PC-3 (cell line): Measurements from ENCODE around the gene TBC1D8. TPM values are rescaled to one million over a fixed set of nuclear protein-coding genes. Genes with fewer than 3 reads are reported as not detected.

Source experiments
- ATAC-seq: fragments of 200-7000 bp; cut with Tn5 transposase; 2 replicates; pipeline ENCODE4 v1.9.1; 2020; ENCODE audit warnings: mild to moderate bottlenecking, moderate library complexity
- BruUV-seq: library from RNA; stranded (reverse); fragments of 400-500 nt; replicated peaks from 2 replicates; lab custom pipeline; 2021; lab: Mats Ljungman, UMichigan
- CTCF ChIA-PET: fragments of 300-600 bp; sonication (Branson Sonifier 250); formaldehyde crosslinking; loops from one replicate; lab custom pipeline; 2022; ENCODE audit warnings: antibody characterized with exemption; lab: Charles Lee
- POLR2A ChIA-PET: fragments of 300-600 bp; sonication (Branson Sonifier 250); formaldehyde crosslinking; loops from one replicate; lab custom pipeline; 2022; ENCODE audit warnings: antibody characterized with exemption; ENCODE audit not compliant: unreplicated experiment; lab: Charles Lee
- DNase-seq: peaks from one replicate; pipeline ENCODE4 v3.0.0-alpha.2; 2015
- H2AFZ ChIP-seq: fragments of 300-600 bp; sonication (generic); 2 replicates; pipeline ENCODE4 v1.6.0; 2016; ENCODE audit warnings: antibody characterized with exemption, low read length
- H3F3A ChIP-seq: fragments of 300-600 bp; sonication (generic); one replicate; pipeline ENCODE4 v1.6.0; 2017; ENCODE audit warnings: antibody characterized with exemption, low read length, control low read depth, mild to moderate bottlenecking; ENCODE audit not compliant: unreplicated experiment
- H3K27ac ChIP-seq: fragments of 300-600 bp; sonication (generic); 2 replicates; pipeline ENCODE4 v1.5.1; 2016; ENCODE audit warnings: mild to moderate bottlenecking, low read length
- H3K27me3 ChIP-seq: fragments of 300-600 bp; sonication (generic); 2 replicates; pipeline ENCODE4 v1.6.1; 2016; ENCODE audit warnings: low read length, mixed read lengths
- H3K36me3 ChIP-seq: fragments of 300-600 bp; sonication (generic); 2 replicates; pipeline ENCODE4 v1.6.1; 2016; ENCODE audit warnings: low read depth, mixed run types, low read length, mixed read lengths
- H3K4me1 ChIP-seq: fragments of 300-600 bp; sonication (generic); 2 replicates; pipeline ENCODE4 v1.5.1; 2016; ENCODE audit warnings: low read length; ENCODE audit not compliant: insufficient read depth
- H3K4me2 ChIP-seq: fragments of 300-600 bp; sonication (generic); 2 replicates; pipeline ENCODE4 v1.6.0; 2016; ENCODE audit warnings: low read length
- H3K4me3 ChIP-seq: fragments of 300-600 bp; sonication (generic); 2 replicates; pipeline ENCODE4 v1.5.1; 2016; ENCODE audit warnings: mild to moderate bottlenecking, low read length, mixed read lengths
- H3K79me2 ChIP-seq: fragments of 300-600 bp; sonication (generic); 2 replicates; pipeline ENCODE4 v1.6.1; 2017; ENCODE audit warnings: low read length, mixed read lengths
- H3K9ac ChIP-seq: fragments of 300-600 bp; sonication (generic); 2 replicates; pipeline ENCODE4 v1.6.0; 2016; ENCODE audit warnings: mild to moderate bottlenecking, low read length
- H3K9me2 ChIP-seq: fragments of 300-600 bp; sonication (generic); replicated peaks from 2 replicates; pipeline ENCODE4 v1.6.1; 2016; ENCODE audit warnings: mixed run types, low read length, mixed read lengths
- H3K9me3 ChIP-seq: fragments of 300-600 bp; sonication (generic); 2 replicates; pipeline ENCODE4 v1.6.1; 2016; ENCODE audit warnings: low read length, mixed read lengths
- H4K20me1 ChIP-seq: fragments of 300-600 bp; sonication (generic); 2 replicates; pipeline ENCODE4 v1.6.1; 2016; ENCODE audit warnings: low read length, mixed read lengths
- EZH2 ChIP-seq: fragments of 300-600 bp; sonication (generic); IDR thresholded peaks from one replicate; pipeline ENCODE4 v1.6.1; 2017; ENCODE audit warnings: antibody characterized with exemption, mild to moderate bottlenecking, low read length; ENCODE audit not compliant: unreplicated experiment
- EZH2phosphoT487 ChIP-seq: fragments of 300-600 bp; sonication (generic); IDR thresholded peaks from 2 replicates; pipeline ENCODE4 v1.6.1; 2018; ENCODE audit warnings: mild to moderate bottlenecking, antibody characterized with exemption, low read length, borderline replicate concordance
- intact Hi-C: fragments of 100-400 bp; cut with micrococcal nuclease; formaldehyde crosslinking; loops from 2 replicates; pipeline ENCODE4 v1.9.0; 2023
- total RNA-seq: library from RNA; depleted of rRNA; stranded (reverse); fragments of >200 nt; gene quantifications from 2 replicates; pipeline ENCODE4 v1.2.3, GENCODE V29; 2014
- TF ChIP-seq, protein P1 (sequence below): fragments of 300-600 bp; sonication (generic); conservative IDR thresholded peaks from 2 replicates; pipeline ENCODE4 v1.5.1; 2017; ENCODE audit warnings: antibody characterized with exemption, low read depth, mild to moderate bottlenecking, low read length

Gene TBC1D8
- total RNA-seq, 1 experiment from 2014 or later, result 39.7 TPM

DNA sequence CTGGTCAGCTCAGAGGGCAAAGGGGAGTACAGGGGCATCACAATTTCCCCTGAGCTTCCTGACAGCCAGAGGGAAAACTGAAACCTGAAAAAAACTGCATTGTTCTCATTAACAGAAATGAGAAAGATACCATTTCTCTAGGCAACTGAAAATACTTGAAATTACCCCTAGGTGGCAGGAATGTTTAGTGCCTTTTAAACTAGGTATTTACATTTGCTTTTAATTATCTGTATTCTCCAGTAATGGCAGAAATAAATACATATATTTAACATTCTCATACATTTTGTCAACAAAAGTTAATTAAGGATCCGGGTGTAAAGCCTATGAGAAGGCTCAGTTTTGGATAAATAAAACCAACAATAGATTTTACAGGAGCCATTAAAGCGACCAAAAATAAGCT lies 114.6 kb downstream of the TBC1D8 start:
- H3K27ac ChIP-seq, result no peak overlapping the region
- H4K20me1 ChIP-seq, result no peaks in the 10 kb centered on the region
- POLR2A ChIA-PET, result interaction anchor here (0.6 kb wide), 1 partner anchor 90 kb away, joined by 3 read pairs; no protein-coding TSS in a partner anchor
- CTCF ChIA-PET, result interaction anchor here (0.6 to 1.0 kb wide), 4 partner anchors 116 to 223 kb away, joined by 3 to 6 read pairs (median 4); no protein-coding TSS in a partner anchor
- H3K79me2 ChIP-seq, result no peaks in the 10 kb centered on the region
- no peak for TF ChIP-seq EZH2
- no peak for TF ChIP-seq EZH2phosphoT487
- TF ChIP-seq, protein P1, sequence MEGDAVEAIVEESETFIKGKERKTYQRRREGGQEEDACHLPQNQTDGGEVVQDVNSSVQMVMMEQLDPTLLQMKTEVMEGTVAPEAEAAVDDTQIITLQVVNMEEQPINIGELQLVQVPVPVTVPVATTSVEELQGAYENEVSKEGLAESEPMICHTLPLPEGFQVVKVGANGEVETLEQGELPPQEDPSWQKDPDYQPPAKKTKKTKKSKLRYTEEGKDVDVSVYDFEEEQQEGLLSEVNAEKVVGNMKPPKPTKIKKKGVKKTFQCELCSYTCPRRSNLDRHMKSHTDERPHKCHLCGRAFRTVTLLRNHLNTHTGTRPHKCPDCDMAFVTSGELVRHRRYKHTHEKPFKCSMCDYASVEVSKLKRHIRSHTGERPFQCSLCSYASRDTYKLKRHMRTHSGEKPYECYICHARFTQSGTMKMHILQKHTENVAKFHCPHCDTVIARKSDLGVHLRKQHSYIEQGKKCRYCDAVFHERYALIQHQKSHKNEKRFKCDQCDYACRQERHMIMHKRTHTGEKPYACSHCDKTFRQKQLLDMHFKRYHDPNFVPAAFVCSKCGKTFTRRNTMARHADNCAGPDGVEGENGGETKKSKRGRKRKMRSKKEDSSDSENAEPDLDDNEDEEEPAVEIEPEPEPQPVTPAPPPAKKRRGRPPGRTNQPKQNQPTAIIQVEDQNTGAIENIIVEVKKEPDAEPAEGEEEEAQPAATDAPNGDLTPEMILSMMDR, result peak; percentile 75
- peaks cover 42% of the 10 kb centered on the region; the same call in 1 of the 2 replicates for H3K36me3 ChIP-seq
- H3F3A ChIP-seq, result no peaks in the 10 kb centered on the region
- ATAC-seq (peak; percentile 15; the same call in 1 of the 2 replicates), DNase-seq (peak; percentile 60)
- H3K4me1 ChIP-seq, result no peaks in the 10 kb centered on the region
- intact Hi-C loops, result loop anchor here (1.0 to 5.0 kb wide), 2 partner anchors 76 to 116 kb away; no protein-coding TSS in a partner anchor
- no peaks in the 10 kb centered on the region for H3K9me2 ChIP-seq
- no peak overlapping the region for H3K4me3 ChIP-seq
- H2AFZ ChIP-seq, result no peak overlapping the region
- H3K4me2 ChIP-seq, result no peak overlapping the region
- no peaks in the 10 kb centered on the region for H3K9me3 ChIP-seq
- H3K27me3 ChIP-seq, result no peaks in the 10 kb centered on the region
- H3K9ac ChIP-seq, result no peak overlapping the region
- BruUV-seq, result no TSS peak

DNA sequence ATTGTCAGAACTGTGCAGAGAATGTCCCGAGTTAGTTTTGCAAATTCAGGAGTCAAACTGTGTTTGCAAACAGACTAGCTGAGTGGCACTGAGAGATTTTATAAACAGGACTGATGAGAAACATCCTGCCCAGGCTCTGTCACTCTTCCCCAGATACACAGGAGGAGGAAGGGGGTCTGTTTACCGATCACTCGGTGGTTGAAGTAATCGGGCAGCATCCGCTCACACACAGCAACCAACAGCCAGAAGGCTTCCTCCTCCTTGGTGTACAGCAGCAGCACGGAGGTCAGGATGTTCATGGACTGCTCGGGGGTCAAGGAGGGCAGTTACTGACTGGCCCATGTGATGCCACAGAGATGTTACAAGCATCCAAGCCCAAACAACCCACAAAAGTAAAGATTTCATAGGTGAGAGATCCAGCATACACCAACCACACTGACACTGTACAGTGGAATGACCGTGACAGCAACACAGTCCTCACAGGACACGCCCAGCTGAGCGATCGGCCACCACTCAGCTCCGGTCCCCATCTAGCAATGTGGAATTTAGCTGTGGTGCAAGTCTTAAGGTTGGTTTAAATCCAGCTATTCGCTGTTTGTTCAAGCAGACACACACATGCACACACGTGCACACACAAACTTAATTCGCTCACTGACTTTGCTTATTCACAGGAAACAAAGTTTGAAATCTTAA lies 119.0 kb downstream of the TBC1D8 start:
- no peaks in the 10 kb centered on the region for H3K9me2 ChIP-seq
- intact Hi-C loops, result no loop called here
- no peak overlapping the region for H3K4me3 ChIP-seq
- no peak overlapping the region for H3K9ac ChIP-seq
- peaks cover 31% of the 10 kb centered on the region; the same call in 1 of the 2 replicates for H3K36me3 ChIP-seq
- no peaks in the 10 kb centered on the region for H3K4me1 ChIP-seq
- no peaks in the 10 kb centered on the region for H3K27me3 ChIP-seq
- H4K20me1 ChIP-seq, result no peaks in the 10 kb centered on the region
- ATAC-seq (no peak), DNase-seq (no peak)
- H3K9me3 ChIP-seq, result no peaks in the 10 kb centered on the region
- H3K4me2 ChIP-seq, result no peak overlapping the region
- H3F3A ChIP-seq, result no peaks in the 10 kb centered on the region
- H2AFZ ChIP-seq, result no peak overlapping the region
- POLR2A ChIA-PET, result interaction anchor here (0.5 to 0.7 kb wide), 2 partner anchors 106 to 113 kb away, joined by 4 to 7 read pairs; no protein-coding TSS in a partner anchor
- no peaks in the 10 kb centered on the region for H3K79me2 ChIP-seq
- TF ChIP-seq EZH2 (no peak), EZH2phosphoT487 (no peak)
- TF ChIP-seq, protein P1, result no peak
- H3K27ac ChIP-seq, result no peak overlapping the region
- no TSS peak for BruUV-seq
- CTCF ChIA-PET, result no interaction called here
